PC-9 (cell line): ENCODE data around the gene PLEKHA5.

Experiments used
- CTCF ChIP-seq: fragments of 200-600 bp; sonication (generic); conservative IDR thresholded peaks from 2 replicates; pipeline ENCODE4 v1.6.1; 2017; ENCODE audit warnings: mixed run types, antibody characterized with exemption, mild to moderate bottlenecking, moderate library complexity
- EZH2 ChIP-seq: fragments of 200-600 bp; sonication (generic); IDR thresholded peaks from 2 replicates; pipeline ENCODE4 v1.8.0; 2017; ENCODE audit warnings: antibody characterized with exemption, low read depth

GRCh38 chr12:19316425-19316824, 186.9 kb downstream of the PLEKHA5 start:
- TF ChIP-seq CTCF: no peak
- no peak for TF ChIP-seq EZH2
